Endothelial cell of umbilical vein (primary cell): ENCODE results near the gene DMD. TPM values are rescaled to one million over a fixed set of nuclear protein-coding genes. Genes with fewer than 3 reads are reported as not detected.

ENCODE experiments used
- BruUV-seq: library from RNA; stranded (reverse); fragments of 400-500 nt; replicated peaks from 2 replicates; lab custom pipeline; 2021; lab: Mats Ljungman, UMichigan
- CTCF ChIA-PET: fragments of 300-600, 350-600 bp; sonication (Branson Sonifier 250); formaldehyde crosslinking; loops from one replicate; lab custom pipeline; 2021; ENCODE audit warnings: antibody characterized with exemption, inconsistent platforms; lab: Charles Lee
- POLR2A ChIA-PET: fragments of 300-600, 350-600 bp; sonication (Branson Sonifier 250); formaldehyde crosslinking; loops from one replicate; lab custom pipeline; 2021; ENCODE audit warnings: antibody characterized with exemption, inconsistent platforms; lab: Charles Lee
- DNase-seq: peaks from one replicate; pipeline ENCODE4 v3.0.0-alpha.2; 2011; ENCODE audit warnings: low read depth, low spot score
- FAIRE-seq: peaks from 2 replicates; lab custom pipeline; 2011; peaks lifted over from hg19 to GRCh38; lab: Jason Lieb, UNC
- H2AFZ ChIP-seq: 2 replicates; pipeline ENCODE4 v1.6.0; 2012; ENCODE audit warnings: low read depth, low read length, control low read depth, inconsistent platforms
- H3K27ac ChIP-seq: 2 replicates; pipeline ENCODE4 v1.5.1; 2011; ENCODE audit warnings: low read depth, mild to moderate bottlenecking, control low read depth, low read length, moderate library complexity; ENCODE audit not compliant: insufficient read depth
- H3K27me3 ChIP-seq, 2 experiments: 2 replicates each; pipeline versions ENCODE4 v1.6.0 to v1.6.1; 2011; ENCODE audit warnings: low read length in 2 of 2, mixed read lengths in 1 of 2; ENCODE audit not compliant: control insufficient read depth in 2 of 2, insufficient read depth in 2 of 2
- H3K36me3 ChIP-seq, 2 experiments: 2 replicates in 1 of 2; 3 replicates in 1 of 2; pipeline ENCODE4 v1.5.1; 2011; ENCODE audit warnings: low read length in 2 of 2, mild to moderate bottlenecking in 1 of 2, moderate library complexity in 1 of 2; ENCODE audit not compliant: control insufficient read depth in 2 of 2, insufficient read depth in 2 of 2; ENCODE audit errors: extremely low read depth in 1 of 2
- H3K4me1 ChIP-seq: 3 replicates; pipeline ENCODE4 v1.5.1; 2011; ENCODE audit warnings: mild to moderate bottlenecking, low read length; ENCODE audit not compliant: control insufficient read depth, insufficient read depth; ENCODE audit errors: extremely low read depth
- H3K4me2 ChIP-seq: 2 replicates; pipeline ENCODE4 v1.6.1; 2011; ENCODE audit warnings: low read length, control low read depth, mixed read lengths; ENCODE audit not compliant: insufficient read depth
- H3K4me3 ChIP-seq, 3 experiments: fragments of 200-600 bp in 1 of 3; sonication (generic), shearing (Covaris generic) in 1 of 3; replicated peaks in 1 of 3; 2 replicates each; pipeline ENCODE4 v1.5.1; 2011 to 2016; ENCODE audit warnings: control low read depth in 3 of 3, low read length in 3 of 3, mild to moderate bottlenecking in 2 of 3, inconsistent platforms in 1 of 3, low read depth in 1 of 3, moderate library complexity in 1 of 3; ENCODE audit not compliant: insufficient read depth in 1 of 3
- H3K79me2 ChIP-seq: 2 replicates; pipeline ENCODE4 v1.6.0; 2012; ENCODE audit warnings: low read length, inconsistent platforms; ENCODE audit not compliant: control insufficient read depth, insufficient read depth
- H3K9ac ChIP-seq: replicated peaks from 2 replicates; pipeline ENCODE3; 2011; ENCODE audit warnings: low read length, control low read depth; ENCODE audit not compliant: insufficient read depth; ENCODE audit errors: extremely low read depth
- H3K9me1 ChIP-seq: replicated peaks from 3 replicates; pipeline ENCODE4 v1.6.0; 2011; ENCODE audit warnings: mild to moderate bottlenecking, low read length; ENCODE audit not compliant: control insufficient read depth, insufficient read depth; ENCODE audit errors: extremely low read depth
- H3K9me3 ChIP-seq: replicated peaks from 2 replicates; pipeline ENCODE4 v1.5.1; 2012; ENCODE audit warnings: low read length, inconsistent platforms; ENCODE audit not compliant: control insufficient read depth, insufficient read depth
- H4K20me1 ChIP-seq: replicated peaks from 2 replicates; pipeline ENCODE3; 2011; ENCODE audit warnings: mild to moderate bottlenecking, low read length; ENCODE audit not compliant: control insufficient read depth, insufficient read depth; ENCODE audit errors: extremely low read depth
- CTCF ChIP-seq, 2 donors: IDR thresholded peaks; 1 replicate in 1 of 2; 2 replicates in 1 of 2; pipeline ENCODE4 v1.5.1; 2011; ENCODE audit warnings: low read length in 2 of 2, mild to moderate bottlenecking in 2 of 2, moderate library complexity in 2 of 2, control low read depth in 1 of 2, inconsistent platforms in 1 of 2, low read depth in 1 of 2; ENCODE audit not compliant: insufficient read depth in 1 of 2; ENCODE audit errors: extremely low read depth in 1 of 2
- EZH2 ChIP-seq: IDR thresholded peaks from 2 replicates; pipeline ENCODE4 v1.6.1; 2012; ENCODE audit warnings: borderline replicate concordance, low read depth, mild to moderate bottlenecking, moderate library complexity, low read length, inconsistent platforms; ENCODE audit not compliant: severe bottlenecking
- FOS ChIP-seq: IDR thresholded peaks from 2 replicates; pipeline ENCODE4 v1.6.1; 2011; ENCODE audit warnings: mild to moderate bottlenecking, low read length, moderate library complexity, borderline replicate concordance; ENCODE audit not compliant: insufficient read depth
- GATA2 ChIP-seq: IDR thresholded peaks from 2 replicates; pipeline ENCODE4 v1.7.0; 2011; ENCODE audit warnings: low read depth, mild to moderate bottlenecking, moderate library complexity, mixed read lengths, low read length; ENCODE audit not compliant: insufficient read length, insufficient read depth
- JUN ChIP-seq: IDR thresholded peaks from 2 replicates; pipeline ENCODE4 v1.6.1; 2011; ENCODE audit warnings: borderline replicate concordance, low read depth; ENCODE audit not compliant: insufficient read length, insufficient read depth
- MAX ChIP-seq: IDR thresholded peaks from 2 replicates; pipeline ENCODE4 v1.6.1; 2011; ENCODE audit not compliant: insufficient read depth, insufficient read length
- MYC ChIP-seq: IDR thresholded peaks from one replicate; pipeline ENCODE4 v1.6.1; 2011; ENCODE audit warnings: mild to moderate bottlenecking, low read depth, low read length
- POLR2A ChIP-seq: IDR thresholded peaks from 2 replicates; pipeline ENCODE4 v1.6.1; 2012; ENCODE audit warnings: low read depth, mild to moderate bottlenecking, control low read depth, low read length
- POLR2AphosphoS5 ChIP-seq: IDR thresholded peaks from 2 replicates; pipeline ENCODE4 v1.6.1; 2012; ENCODE audit warnings: low read depth, mild to moderate bottlenecking, control low read depth, low read length, moderate library complexity; ENCODE audit not compliant: insufficient read depth
- dilution Hi-C: fragments of 300-500 bp; cut with MboI; formaldehyde crosslinking; loops from one replicate; pipeline ENCODE4 v1.15.0; 2019; ENCODE audit warnings: low sequenced_read_pairs; ENCODE audit not compliant: extremely low pct_ligation_motif_present
- intact Hi-C: fragments of 100-400 bp; cut with micrococcal nuclease; formaldehyde crosslinking; loops from one replicate; pipeline ENCODE4 v1.10.0; 2022
- polyA plus RNA-seq, 4 experiments: library from polyadenylated mRNA; depleted of rRNA in 3 of 4; stranded (reverse) in 3 of 4; unstranded in 1 of 4; fragments of >200 nt; gene quantifications; 2 replicates each; pipeline versions ENCODE4 v1.2.1 to v1.2.3, GENCODE V29; 2011 to 2012; ENCODE audit warnings: missing spikeins in 1 of 4
- total RNA-seq: library from RNA; stranded (reverse); gene quantifications from 2 replicates; pipeline ENCODE4 v1.2.3, GENCODE V29; 2021

The DMD gene
- total and polyA plus RNA-seq, 2 donors (not counting 3 experiments of a cell fraction or from before 2014, with no cell fraction given): 7.3 to 9.0 TPM

- POLR2A ChIA-PET: no interaction called here
- intact Hi-C loops (no loop called here), dilution Hi-C loops (no loop called here)
- no peaks in the 10 kb centered on the region for H3K9me3 ChIP-seq
- DNase-seq (no peak), FAIRE-seq (no peak)
- BruUV-seq: no TSS peak
- no peaks in the 10 kb centered on the region for H3K27me3 ChIP-seq
- H3K4me2 ChIP-seq: no peak overlapping the region
- no peak overlapping the region for H2AFZ ChIP-seq
- no peaks in the 10 kb centered on the region for H4K20me1 ChIP-seq
- no peak overlapping the region for H3K9ac ChIP-seq
- H3K27ac ChIP-seq: no peak overlapping the region
- H3K36me3 ChIP-seq: no peaks in the 10 kb centered on the region
- TF ChIP-seq CTCF (IDR thresholded peaks at IDR 0.05; ENCODE audit: extremely low read depth in 1 of 2, insufficient read depth in 1 of 2, low read depth in 1 of 2, low read length in 2 of 2): no peak
- TF ChIP-seq MAX: no peak
- no peak for TF ChIP-seq GATA2
- TF ChIP-seq POLR2AphosphoS5: no peak
- TF ChIP-seq JUN: no peak
- TF ChIP-seq FOS: no peak
- TF ChIP-seq MYC: no peak
- no peak for TF ChIP-seq EZH2
- no peak for TF ChIP-seq POLR2A
- no peaks in the 10 kb centered on the region for H3K4me1 ChIP-seq
- H3K4me3 ChIP-seq: no peak overlapping the region
- H3K9me1 ChIP-seq: no peaks in the 10 kb centered on the region
- no peaks in the 10 kb centered on the region for H3K79me2 ChIP-seq
- CTCF ChIA-PET: interaction anchor here (2.0 kb wide), 1 partner anchor 317 kb away, joined by 4 read pairs; no protein-coding TSS in a partner anchor
Measured at GRCh38 chrX:31340587-31340986, 1870.8 kb downstream of the DMD start.
